GM12878 (cell line): ENCODE data around the gene ITPKB. TPM values are rescaled to one million over a fixed set of nuclear protein-coding genes. Genes with fewer than 3 reads are reported as not detected.

Experiments
- DPF2 ChIP-seq: fragments of 450-650 bp; IDR thresholded peaks from 2 replicates; pipeline ENCODE4 v1.6.1; 2017; ENCODE audit warnings: mild to moderate bottlenecking
- IKZF2 ChIP-seq, 2 experiments: fragments of 450-650 bp; IDR thresholded peaks; 2 replicates each; pipeline ENCODE4 v1.6.1; 2017; ENCODE audit warnings: mild to moderate bottlenecking in 2 of 2, moderate library complexity in 2 of 2
- NFYA ChIP-seq: IDR thresholded peaks from 2 replicates; pipeline ENCODE4 v1.6.1; 2011; ENCODE audit warnings: low read depth, mild to moderate bottlenecking, low read length, improper control_type of control experiment, borderline replicate concordance
- NR2F1 ChIP-seq: fragments of 450-650 bp; conservative IDR thresholded peaks from 2 replicates; pipeline ENCODE4 v1.6.1; 2017; ENCODE audit warnings: mild to moderate bottlenecking
- PML ChIP-seq: IDR thresholded peaks from 2 replicates; pipeline ENCODE4 v1.6.1; 2012; ENCODE audit warnings: low read length, inconsistent platforms
- TAF1 ChIP-seq: IDR thresholded peaks from 2 replicates; pipeline ENCODE4 v1.6.1; 2011; ENCODE audit warnings: mild to moderate bottlenecking, low read depth, low read length, borderline replicate concordance
- TCF3 ChIP-seq: IDR thresholded peaks from 2 replicates; pipeline ENCODE4 v1.6.1; 2012; ENCODE audit warnings: low read depth, mild to moderate bottlenecking, low read length, borderline replicate concordance; ENCODE audit not compliant: insufficient read depth
- polyA plus RNA-seq, 11 experiments: library from polyadenylated mRNA; depleted of rRNA in 4 of 11; unstranded in 6 of 11; stranded (reverse) in 5 of 11; fragments of >200 nt; fragmentation: Nextera tagmentation in 4 of 11; fragmentation: Illumina TruSeq in 1 of 11; extraction: Ambion mirVana in 4 of 11; extraction: Trizol in 1 of 11; gene quantifications; 1 replicate in 1 of 11; 2 replicates in 10 of 11; pipeline versions ENCODE4 v1.2.1 to v1.2.3, GENCODE V29; 2011 to 2016; ENCODE audit warnings: inconsistent platforms in 2 of 11, missing spikeins in 2 of 11, low read depth in 1 of 11
- total RNA-seq, 4 experiments: library from RNA; depleted of rRNA in 3 of 4; stranded (reverse); fragments of >200 nt in 3 of 4; fragmentation: Illumina TruSeq in 1 of 4; extraction: Trizol in 1 of 4; gene quantifications; 2 replicates each; pipeline versions ENCODE4 v1.2.1 to v1.2.3, GENCODE V29; 2013 to 2021
- TF ChIP-seq, protein P1 (sequence below): fragments of 450-650 bp; IDR thresholded peaks from 2 replicates; pipeline ENCODE4 v1.6.1; 2017; ENCODE audit warnings: borderline replicate concordance
- TF ChIP-seq, protein P2 (sequence below): IDR thresholded peaks from 2 replicates; pipeline ENCODE4 v1.6.1; 2012; ENCODE audit warnings: low read depth, low read length, improper control_type of control experiment
- TF ChIP-seq, protein P3 (sequence below): fragments of 450-650 bp; IDR thresholded peaks from 2 replicates; pipeline ENCODE4 v1.6.1; 2016; ENCODE audit warnings: mild to moderate bottlenecking

ITPKB gene
- total and polyA plus RNA-seq, 10 of the 15 experiments (the other 5 are each of a cell fraction or from before 2014, with no cell fraction given): 1.3 to 38.7 (median 12.9) TPM

- TF ChIP-seq, protein P1, sequence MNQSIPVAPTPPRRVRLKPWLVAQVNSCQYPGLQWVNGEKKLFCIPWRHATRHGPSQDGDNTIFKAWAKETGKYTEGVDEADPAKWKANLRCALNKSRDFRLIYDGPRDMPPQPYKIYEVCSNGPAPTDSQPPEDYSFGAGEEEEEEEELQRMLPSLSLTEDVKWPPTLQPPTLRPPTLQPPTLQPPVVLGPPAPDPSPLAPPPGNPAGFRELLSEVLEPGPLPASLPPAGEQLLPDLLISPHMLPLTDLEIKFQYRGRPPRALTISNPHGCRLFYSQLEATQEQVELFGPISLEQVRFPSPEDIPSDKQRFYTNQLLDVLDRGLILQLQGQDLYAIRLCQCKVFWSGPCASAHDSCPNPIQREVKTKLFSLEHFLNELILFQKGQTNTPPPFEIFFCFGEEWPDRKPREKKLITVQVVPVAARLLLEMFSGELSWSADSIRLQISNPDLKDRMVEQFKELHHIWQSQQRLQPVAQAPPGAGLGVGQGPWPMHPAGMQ: no peak
- TF ChIP-seq IKZF2 (IDR thresholded peaks at IDR 0.05) (no peak), DPF2 (no peak), NR2F1 (no peak), TAF1 (no peak), PML (no peak), NFYA (no peak), TCF3 (no peak)
- TF ChIP-seq, protein P2, sequence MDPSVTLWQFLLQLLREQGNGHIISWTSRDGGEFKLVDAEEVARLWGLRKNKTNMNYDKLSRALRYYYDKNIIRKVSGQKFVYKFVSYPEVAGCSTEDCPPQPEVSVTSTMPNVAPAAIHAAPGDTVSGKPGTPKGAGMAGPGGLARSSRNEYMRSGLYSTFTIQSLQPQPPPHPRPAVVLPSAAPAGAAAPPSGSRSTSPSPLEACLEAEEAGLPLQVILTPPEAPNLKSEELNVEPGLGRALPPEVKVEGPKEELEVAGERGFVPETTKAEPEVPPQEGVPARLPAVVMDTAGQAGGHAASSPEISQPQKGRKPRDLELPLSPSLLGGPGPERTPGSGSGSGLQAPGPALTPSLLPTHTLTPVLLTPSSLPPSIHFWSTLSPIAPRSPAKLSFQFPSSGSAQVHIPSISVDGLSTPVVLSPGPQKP: no peak
- TF ChIP-seq, protein P3, sequence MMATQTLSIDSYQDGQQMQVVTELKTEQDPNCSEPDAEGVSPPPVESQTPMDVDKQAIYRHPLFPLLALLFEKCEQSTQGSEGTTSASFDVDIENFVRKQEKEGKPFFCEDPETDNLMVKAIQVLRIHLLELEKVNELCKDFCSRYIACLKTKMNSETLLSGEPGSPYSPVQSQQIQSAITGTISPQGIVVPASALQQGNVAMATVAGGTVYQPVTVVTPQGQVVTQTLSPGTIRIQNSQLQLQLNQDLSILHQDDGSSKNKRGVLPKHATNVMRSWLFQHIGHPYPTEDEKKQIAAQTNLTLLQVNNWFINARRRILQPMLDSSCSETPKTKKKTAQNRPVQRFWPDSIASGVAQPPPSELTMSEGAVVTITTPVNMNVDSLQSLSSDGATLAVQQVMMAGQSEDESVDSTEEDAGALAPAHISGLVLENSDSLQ: no peak
Measured at GRCh38 chr1:226607268-226607660, 131.8 kb downstream of the ITPKB start (continued).
